ENCODE results near the gene PSENEN.

DNA sequence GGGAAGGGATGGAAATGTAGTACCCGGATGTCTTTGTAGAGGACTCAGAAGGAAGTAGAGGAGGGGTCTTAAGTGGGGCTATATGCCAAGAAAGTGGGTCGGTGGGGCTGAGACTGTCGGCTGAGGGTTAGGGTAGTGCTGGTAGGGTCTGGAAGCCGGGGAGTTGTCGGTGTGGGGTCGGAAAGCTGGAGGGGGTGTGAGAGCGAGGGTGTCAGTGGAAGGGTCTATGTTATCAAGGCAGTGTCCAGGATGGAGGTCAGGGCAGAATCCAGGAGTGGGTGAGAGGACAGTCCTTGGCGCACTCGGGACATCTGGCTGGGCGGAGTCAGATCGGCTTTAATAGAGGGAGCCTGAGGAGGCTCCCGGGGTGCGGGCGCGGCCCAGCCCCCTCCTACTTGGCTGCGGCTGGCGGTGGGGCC, 9.7 kb downstream of the PSENEN start:
- TF ChIP-seq, protein P1, sequence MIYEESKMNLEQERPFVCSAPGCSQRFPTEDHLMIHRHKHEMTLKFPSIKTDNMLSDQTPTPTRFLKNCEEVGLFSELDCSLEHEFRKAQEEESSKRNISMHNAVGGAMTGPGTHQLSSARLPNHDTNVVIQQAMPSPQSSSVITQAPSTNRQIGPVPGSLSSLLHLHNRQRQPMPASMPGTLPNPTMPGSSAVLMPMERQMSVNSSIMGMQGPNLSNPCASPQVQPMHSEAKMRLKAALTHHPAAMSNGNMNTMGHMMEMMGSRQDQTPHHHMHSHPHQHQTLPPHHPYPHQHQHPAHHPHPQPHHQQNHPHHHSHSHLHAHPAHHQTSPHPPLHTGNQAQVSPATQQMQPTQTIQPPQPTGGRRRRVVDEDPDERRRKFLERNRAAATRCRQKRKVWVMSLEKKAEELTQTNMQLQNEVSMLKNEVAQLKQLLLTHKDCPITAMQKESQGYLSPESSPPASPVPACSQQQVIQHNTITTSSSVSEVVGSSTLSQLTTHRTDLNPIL (CRISPR knock-in tag; IDR thresholded peaks at IDR 0.05; ENCODE audit: low read depth): no peak
- TF ChIP-seq ESRRG (CRISPR knock-in tag; IDR thresholded peaks at IDR 0.05) (no peak), PPARA (CRISPR knock-in tag; IDR thresholded peaks at IDR 0.05; ENCODE audit: borderline replicate concordance) (no peak), OSR1 (CRISPR knock-in tag; IDR thresholded peaks at IDR 0.05) (no peak), TCF4 (CRISPR knock-in tag; IDR thresholded peaks at IDR 0.05; ENCODE audit: borderline replicate concordance) (no peak)
- TF ChIP-seq, protein P2, sequence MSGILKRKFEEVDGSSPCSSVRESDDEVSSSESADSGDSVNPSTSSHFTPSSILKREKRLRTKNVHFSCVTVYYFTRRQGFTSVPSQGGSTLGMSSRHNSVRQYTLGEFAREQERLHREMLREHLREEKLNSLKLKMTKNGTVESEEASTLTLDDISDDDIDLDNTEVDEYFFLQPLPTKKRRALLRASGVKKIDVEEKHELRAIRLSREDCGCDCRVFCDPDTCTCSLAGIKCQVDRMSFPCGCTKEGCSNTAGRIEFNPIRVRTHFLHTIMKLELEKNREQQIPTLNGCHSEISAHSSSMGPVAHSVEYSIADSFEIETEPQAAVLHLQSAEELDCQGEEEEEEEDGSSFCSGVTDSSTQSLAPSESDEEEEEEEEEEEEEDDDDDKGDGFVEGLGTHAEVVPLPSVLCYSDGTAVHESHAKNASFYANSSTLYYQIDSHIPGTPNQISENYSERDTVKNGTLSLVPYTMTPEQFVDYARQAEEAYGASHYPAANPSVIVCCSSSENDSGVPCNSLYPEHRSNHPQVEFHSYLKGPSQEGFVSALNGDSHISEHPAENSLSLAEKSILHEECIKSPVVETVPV (CRISPR knock-in tag; IDR thresholded peaks at IDR 0.05): no peak

All from SK-N-SH treated with all-trans-retinoic acid at 6 μM for 48 hours (cell line).